GM12878 (cell line): ENCODE measurements around the gene PIGS. TPM values are rescaled to one million over a fixed set of nuclear protein-coding genes. Genes with fewer than 3 reads are reported as not detected.

Source experiments
- ATAC-seq: fragments of 200-7000 bp; cut with Tn5 transposase; 3 replicates; pipeline ENCODE4 v1.9.1; 2020; ENCODE audit warnings: mild to moderate bottlenecking, moderate library complexity
- BruUV-seq: library from RNA; stranded (reverse); fragments of 400-500 nt; replicated peaks from 2 replicates; lab custom pipeline; 2021; lab: Mats Ljungman, UMichigan
- CTCF ChIA-PET: fragments of 300-600 bp; sonication (Branson Sonifier 250); formaldehyde crosslinking; extraction: SDS; loops from one replicate; lab custom pipeline; 2021; ENCODE audit warnings: inconsistent platforms; lab: Yijun Ruan, JAX
- POLR2A ChIA-PET: fragments of 350-600 bp; formaldehyde crosslinking; extraction: SDS; loops from one replicate; lab custom pipeline; 2021; ENCODE audit warnings: inconsistent platforms; lab: Charles Lee
- RAD21 ChIA-PET: fragments of 300-600 bp; sonication (Branson Sonifier 250); formaldehyde crosslinking; loops from one replicate; lab custom pipeline; 2023; ENCODE audit warnings: antibody characterized with exemption; ENCODE audit not compliant: unreplicated experiment; lab: Charles Lee
- SMC1A ChIA-PET: fragments of 300-600 bp; sonication (Branson Sonifier 250); formaldehyde crosslinking; loops from one replicate; lab custom pipeline; 2023; ENCODE audit not compliant: unreplicated experiment, uncharacterized antibody; lab: Charles Lee
- DNase-seq: peaks from one replicate; pipeline ENCODE4 v3.0.0-alpha.2; 2011; ENCODE audit warnings: low read depth, low spot score
- FAIRE-seq: peaks from 3 replicates; lab custom pipeline; 2011; peaks lifted over from hg19 to GRCh38; lab: Jason Lieb, UNC
- H2AFZ ChIP-seq: 2 replicates; pipeline ENCODE4 v1.6.0; 2011; ENCODE audit warnings: low read depth, low read length, control low read depth; ENCODE audit not compliant: control insufficient read depth
- H3K27ac ChIP-seq: 2 replicates; pipeline ENCODE4 v1.5.1; 2011; ENCODE audit warnings: control low read depth; ENCODE audit not compliant: control insufficient read depth, insufficient read depth
- H3K27me3 ChIP-seq, 2 experiments: replicated peaks in 1 of 2; 2 replicates each; pipeline versions ENCODE4 v1.6.0 to v1.6.1; 2011; ENCODE audit warnings: low read length in 1 of 2; ENCODE audit not compliant: control insufficient read depth in 2 of 2, insufficient read depth in 2 of 2
- H3K36me3 ChIP-seq, 2 experiments: 2 replicates each; pipeline ENCODE4 v1.5.1; 2011; ENCODE audit warnings: low read length in 1 of 2; ENCODE audit not compliant: control insufficient read depth in 2 of 2, insufficient read depth in 2 of 2
- H3K4me1 ChIP-seq: 2 replicates; pipeline ENCODE4 v1.6.1; 2011; ENCODE audit warnings: mild to moderate bottlenecking, low read length, moderate library complexity, mixed read lengths; ENCODE audit not compliant: control insufficient read depth, insufficient read depth
- H3K4me2 ChIP-seq: 2 replicates; pipeline ENCODE4 v1.6.0; 2011; ENCODE audit warnings: control low read depth; ENCODE audit not compliant: control insufficient read depth, insufficient read depth
- H3K4me3 ChIP-seq: fragments of 200-600 bp; sonication (generic); 2 replicates; pipeline ENCODE4 v1.5.1; 2016
- H3K79me2 ChIP-seq: 2 replicates; pipeline ENCODE4 v1.6.0; 2011; ENCODE audit warnings: low read length; ENCODE audit not compliant: control insufficient read depth, insufficient read depth
- H3K9ac ChIP-seq: 2 replicates; pipeline ENCODE4 v1.8.0; 2011; ENCODE audit warnings: low read length, control low read depth, mixed read lengths; ENCODE audit not compliant: control insufficient read depth, insufficient read depth
- H3K9me3 ChIP-seq: replicated peaks from 3 replicates; pipeline ENCODE4 v1.5.1; 2011; ENCODE audit warnings: mild to moderate bottlenecking, low read length; ENCODE audit not compliant: control insufficient read depth, insufficient read depth
- H4K20me1 ChIP-seq: 2 replicates; pipeline ENCODE4 v1.6.0; 2011; ENCODE audit not compliant: control insufficient read depth, insufficient read depth
- CBX3 ChIP-seq: fragments of 200-600 bp; sonication (generic); IDR thresholded peaks from 2 replicates; pipeline ENCODE4 v1.6.1; 2016; ENCODE audit warnings: low read depth, borderline replicate concordance
- CHD1 ChIP-seq: IDR thresholded peaks from 2 replicates; pipeline ENCODE4 v1.6.1; 2012; ENCODE audit warnings: low read depth, low read length, improper control_type of control experiment
- KLF5 ChIP-seq: fragments of 450-650 bp; IDR thresholded peaks from 2 replicates; pipeline ENCODE4 v1.6.1; 2014; ENCODE audit warnings: mild to moderate bottlenecking; ENCODE audit not compliant: partially characterized antibody
- POLR2AphosphoS5 ChIP-seq: IDR thresholded peaks from 2 replicates; pipeline ENCODE4 v1.6.1; 2011; ENCODE audit warnings: mild to moderate bottlenecking, low read length, inconsistent platforms
- RB1 ChIP-seq: fragments of 450-650 bp; formaldehyde crosslinking; IDR thresholded peaks from 2 replicates; pipeline ENCODE4 v1.6.1; 2017; ENCODE audit warnings: mild to moderate bottlenecking, borderline replicate concordance
- SIN3A ChIP-seq: IDR thresholded peaks from 2 replicates; pipeline ENCODE4 v1.6.1; 2012; ENCODE audit warnings: low read depth, low read length, improper control_type of control experiment
- SREBF2 ChIP-seq: IDR thresholded peaks from 2 replicates; pipeline ENCODE4 v1.6.1; 2012; ENCODE audit warnings: mild to moderate bottlenecking, low read length
- WGBS: methylation state at CpG from one replicate; pipeline ENCODE4 v1.1.6; 2016; ENCODE audit warnings: low lambda C conversion rate; ENCODE audit not compliant: insufficient replicate concordance, insufficient coverage; ENCODE audit errors: missing lambda C conversion rate; 5-methylcytosine and 5-hydroxymethylcytosine counted together
- in situ Hi-C: fragments of 300-500 bp; cut with MboI; formaldehyde crosslinking; loops from 9 replicates; pipeline ENCODE4 v1.14.3; 2018; ENCODE audit warnings: mixed read lengths
- intact Hi-C: fragments of 100-400 bp; cut with micrococcal nuclease; formaldehyde crosslinking; loops from one replicate; pipeline ENCODE4 v1.14.2; 2022; ENCODE audit not compliant: unreplicated experiment
- polyA plus RNA-seq, 11 experiments: library from polyadenylated mRNA; depleted of rRNA in 4 of 11; unstranded in 6 of 11; stranded (reverse) in 5 of 11; fragments of >200 nt; fragmentation: Nextera tagmentation in 4 of 11; fragmentation: Illumina TruSeq in 1 of 11; extraction: Ambion mirVana in 4 of 11; extraction: Trizol in 1 of 11; gene quantifications; 1 replicate in 1 of 11; 2 replicates in 10 of 11; pipeline versions ENCODE4 v1.2.1 to v1.2.3, GENCODE V29; 2011 to 2016; ENCODE audit warnings: inconsistent platforms in 2 of 11, missing spikeins in 2 of 11, low read depth in 1 of 11
- total RNA-seq, 4 experiments: library from RNA; depleted of rRNA in 3 of 4; stranded (reverse); fragments of >200 nt in 3 of 4; fragmentation: Illumina TruSeq in 1 of 4; extraction: Trizol in 1 of 4; gene quantifications; 2 replicates each; pipeline versions ENCODE4 v1.2.1 to v1.2.3, GENCODE V29; 2013 to 2021
- TF ChIP-seq, protein P1 (sequence below): IDR thresholded peaks from 2 replicates; pipeline ENCODE4 v1.6.1; 2011; ENCODE audit warnings: borderline replicate concordance, low read depth, mild to moderate bottlenecking, moderate library complexity, mixed read lengths, low read length; ENCODE audit not compliant: insufficient read depth; ENCODE audit errors: extremely low read length
- TF ChIP-seq, protein P2 (sequence below): fragments of 450-650 bp; IDR thresholded peaks from 2 replicates; pipeline ENCODE4 v1.6.1; 2018; ENCODE audit warnings: borderline replicate concordance, mild to moderate bottlenecking; ENCODE audit not compliant: partially characterized antibody
- TF ChIP-seq, protein P3 (sequence below): IDR thresholded peaks from 2 replicates; pipeline ENCODE4 v1.6.1; 2011; ENCODE audit warnings: borderline replicate concordance, low read depth, mild to moderate bottlenecking, moderate library complexity, low read length; ENCODE audit not compliant: insufficient read depth, poor library complexity, severe bottlenecking
- TF ChIP-seq, protein P4 (sequence below): IDR thresholded peaks from 2 replicates; pipeline ENCODE4 v1.6.1; 2012; ENCODE audit warnings: low read depth, low read length, improper control_type of control experiment

The PIGS gene
- total and polyA plus RNA-seq, 10 of the 15 experiments (the other 5 are each of a cell fraction or from before 2014, with no cell fraction given), result 27.5 to 73.7 (median 50.7) TPM

DNA sequence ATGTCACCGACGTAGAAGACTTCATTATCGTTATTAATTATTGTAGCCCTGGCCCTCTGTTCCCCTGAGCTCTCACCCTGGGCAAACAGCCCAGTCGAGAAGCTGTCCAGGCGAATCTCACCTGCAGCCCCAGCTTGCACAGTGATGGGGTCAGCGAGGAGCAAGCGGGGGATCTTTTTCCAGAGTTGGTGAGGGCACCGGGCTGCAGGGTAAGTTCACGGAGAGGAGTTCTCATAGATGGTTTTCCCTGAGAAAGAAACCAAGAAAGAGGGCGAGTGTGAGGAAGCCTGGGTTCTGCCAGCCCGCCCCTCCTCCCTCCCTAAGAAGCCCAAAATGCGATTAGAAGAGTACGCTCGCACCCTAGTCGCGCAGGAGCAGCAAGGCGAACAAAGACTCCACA is 27.1 kb upstream of the PIGS start (continued):
- TF ChIP-seq, protein P1, sequence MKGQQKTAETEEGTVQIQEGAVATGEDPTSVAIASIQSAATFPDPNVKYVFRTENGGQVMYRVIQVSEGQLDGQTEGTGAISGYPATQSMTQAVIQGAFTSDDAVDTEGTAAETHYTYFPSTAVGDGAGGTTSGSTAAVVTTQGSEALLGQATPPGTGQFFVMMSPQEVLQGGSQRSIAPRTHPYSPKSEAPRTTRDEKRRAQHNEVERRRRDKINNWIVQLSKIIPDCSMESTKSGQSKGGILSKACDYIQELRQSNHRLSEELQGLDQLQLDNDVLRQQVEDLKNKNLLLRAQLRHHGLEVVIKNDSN, result no peak
- TF ChIP-seq SREBF2, result no peak
- no peak for TF ChIP-seq CHD1

DNA sequence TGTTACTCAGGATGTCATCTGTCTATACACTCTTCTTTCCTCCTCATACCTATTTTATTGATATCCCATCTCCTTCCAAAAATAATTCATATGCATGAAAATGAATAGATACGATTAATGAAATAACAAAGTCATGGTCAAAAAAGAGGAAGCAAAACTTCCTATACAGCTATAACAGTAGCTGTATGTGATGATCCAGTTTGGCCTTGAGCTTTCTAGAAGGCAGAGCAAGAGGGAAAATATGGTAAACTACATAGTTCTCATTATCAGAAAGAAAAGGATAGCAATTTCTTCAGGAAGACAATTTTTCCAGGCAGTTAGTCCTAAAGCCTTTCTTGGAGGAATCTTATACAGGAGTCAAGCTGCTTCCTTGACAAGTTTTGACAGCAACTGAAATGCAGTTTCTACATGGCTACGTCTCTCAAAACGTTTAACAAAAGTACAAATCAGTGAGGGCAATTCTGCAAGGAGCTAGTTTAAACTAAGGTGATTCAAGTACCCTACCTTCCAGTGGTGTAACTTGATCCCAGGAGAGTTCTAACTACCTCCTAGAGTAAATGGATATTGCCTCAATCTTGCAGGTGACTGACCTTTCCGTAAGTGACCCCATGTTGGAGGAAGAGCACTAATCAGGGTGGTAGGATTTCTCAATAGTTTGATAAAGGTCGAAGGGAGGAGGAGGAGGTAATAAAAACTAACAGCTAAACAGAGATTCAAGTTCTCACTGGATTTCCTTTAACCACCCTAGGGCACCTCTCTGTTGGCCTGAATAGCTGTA is 26.5 kb upstream of the PIGS start:
- Histone ChIP-seq H3K4me2 (peak overlapping the region; percentile 95), H3K4me1 (peaks cover 5% of the 10 kb centered on the region), H4K20me1 (no peaks in the 10 kb centered on the region), H3K79me2 (peaks cover 23% of the 10 kb centered on the region), H3K36me3 (peaks cover 0 to 7% of the 10 kb centered on the region in 2 experiments; a peak in 1 of 4 replicates), H3K27ac (peak overlapping the region; percentile 94), H3K9ac (peak overlapping the region; percentile 97), H3K4me3 (peak overlapping the region; percentile 98), H3K9me3 (no peaks in the 10 kb centered on the region), H3K27me3 (no peaks in the 10 kb centered on the region), H2AFZ (peak overlapping the region; percentile 82)
- intact Hi-C loops (loop anchor here (2.0 kb wide), 3 partner anchors 21 to 49 kb away; partner anchors contain the start of genes ALDOC and BLTP2), in situ Hi-C loops (no loop called here)
- ATAC-seq (0 out of 3 replicates have a peak, but pooled peaks have one; percentile 11), DNase-seq (no peak), FAIRE-seq (peak; percentile 61)
- SMC1A ChIA-PET, result interaction anchor here (0.5 to 2.9 kb wide), 11 partner anchors 13 to 352 kb away, joined by 3 to 25 read pairs (median 4); partner anchors contain the start of genes ALDOC, PIGS, SDF2 and SUPT6H
- POLR2A ChIA-PET, result interaction anchor here (0.6 to 5.4 kb wide), 19 partner anchors 9 to 130 kb away, joined by 3 to 56 read pairs (median 4); partner anchors contain the start of genes ALDOC, BLTP2, PIGS and PROCA1
- CTCF ChIA-PET, result interaction anchor here (0.6 to 5.9 kb wide), 14 partner anchors 9 to 129 kb away, joined by 3 to 51 read pairs (median 5); partner anchors contain the start of genes ALDOC and RSKR
- RAD21 ChIA-PET, result interaction anchor here (0.5 to 2.9 kb wide), 8 partner anchors 11 to 122 kb away, joined by 3 to 24 read pairs (median 4); partner anchors contain the start of genes ALDOC, PIGS and RPL23A
- WGBS, result 14% methylated on average over 5 of the region's 5 CpGs
- BruUV-seq, result no TSS peak
- TF ChIP-seq SIN3A (no peak), RB1 (no peak), POLR2AphosphoS5 (no peak), KLF5 (no peak), CBX3 (no peak)
- TF ChIP-seq, protein P2, sequence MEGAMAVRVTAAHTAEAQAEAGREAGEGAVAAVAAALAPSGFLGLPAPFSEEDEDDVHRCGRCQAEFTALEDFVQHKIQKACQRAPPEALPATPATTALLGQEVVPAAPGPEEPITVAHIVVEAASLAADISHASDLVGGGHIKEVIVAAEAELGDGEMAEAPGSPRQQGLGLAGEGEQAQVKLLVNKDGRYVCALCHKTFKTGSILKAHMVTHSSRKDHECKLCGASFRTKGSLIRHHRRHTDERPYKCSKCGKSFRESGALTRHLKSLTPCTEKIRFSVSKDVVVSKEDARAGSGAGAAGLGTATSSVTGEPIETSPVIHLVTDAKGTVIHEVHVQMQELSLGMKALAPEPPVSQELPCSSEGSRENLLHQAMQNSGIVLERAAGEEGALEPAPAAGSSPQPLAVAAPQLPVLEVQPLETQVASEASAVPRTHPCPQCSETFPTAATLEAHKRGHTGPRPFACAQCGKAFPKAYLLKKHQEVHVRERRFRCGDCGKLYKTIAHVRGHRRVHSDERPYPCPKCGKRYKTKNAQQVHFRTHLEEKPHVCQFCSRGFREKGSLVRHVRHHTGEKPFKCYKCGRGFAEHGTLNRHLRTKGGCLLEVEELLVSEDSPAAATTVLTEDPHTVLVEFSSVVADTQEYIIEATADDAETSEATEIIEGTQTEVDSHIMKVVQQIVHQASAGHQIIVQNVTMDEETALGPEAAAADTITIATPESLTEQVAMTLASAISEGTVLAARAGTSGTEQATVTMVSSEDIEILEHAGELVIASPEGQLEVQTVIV, result no peak
- TF ChIP-seq, protein P3, sequence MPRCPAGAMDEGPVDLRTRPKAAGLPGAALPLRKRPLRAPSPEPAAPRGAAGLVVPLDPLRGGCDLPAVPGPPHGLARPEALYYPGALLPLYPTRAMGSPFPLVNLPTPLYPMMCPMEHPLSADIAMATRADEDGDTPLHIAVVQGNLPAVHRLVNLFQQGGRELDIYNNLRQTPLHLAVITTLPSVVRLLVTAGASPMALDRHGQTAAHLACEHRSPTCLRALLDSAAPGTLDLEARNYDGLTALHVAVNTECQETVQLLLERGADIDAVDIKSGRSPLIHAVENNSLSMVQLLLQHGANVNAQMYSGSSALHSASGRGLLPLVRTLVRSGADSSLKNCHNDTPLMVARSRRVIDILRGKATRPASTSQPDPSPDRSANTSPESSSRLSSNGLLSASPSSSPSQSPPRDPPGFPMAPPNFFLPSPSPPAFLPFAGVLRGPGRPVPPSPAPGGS, result no peak
- TF ChIP-seq, protein P4, sequence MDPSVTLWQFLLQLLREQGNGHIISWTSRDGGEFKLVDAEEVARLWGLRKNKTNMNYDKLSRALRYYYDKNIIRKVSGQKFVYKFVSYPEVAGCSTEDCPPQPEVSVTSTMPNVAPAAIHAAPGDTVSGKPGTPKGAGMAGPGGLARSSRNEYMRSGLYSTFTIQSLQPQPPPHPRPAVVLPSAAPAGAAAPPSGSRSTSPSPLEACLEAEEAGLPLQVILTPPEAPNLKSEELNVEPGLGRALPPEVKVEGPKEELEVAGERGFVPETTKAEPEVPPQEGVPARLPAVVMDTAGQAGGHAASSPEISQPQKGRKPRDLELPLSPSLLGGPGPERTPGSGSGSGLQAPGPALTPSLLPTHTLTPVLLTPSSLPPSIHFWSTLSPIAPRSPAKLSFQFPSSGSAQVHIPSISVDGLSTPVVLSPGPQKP, result no peak
